T-cell (primary cell): ENCODE data around the gene DLG4. TPM values are rescaled to one million over a fixed set of nuclear protein-coding genes. Genes with fewer than 3 reads are reported as not detected.

Experiments
- ATAC-seq, 4 experiments: fragments of 200-7000 bp in 3 of 4; fragments of 150-1000 bp in 1 of 4; cut with Tn5 transposase; replicated peaks in 1 of 4; 1 replicate in 3 of 4; 2 replicates in 1 of 4; pipeline ENCODE4 v1.10.0; 2021; ENCODE audit warnings: moderate library complexity in 3 of 4, mild to moderate bottlenecking in 2 of 4, moderate number of reproducible peaks in 1 of 4
- CTCF ChIA-PET, 2 donors: fragments of 300-600 bp; sonication (Branson Sonifier 250); formaldehyde crosslinking; loops; one replicate each; lab custom pipeline; 2022; ENCODE audit warnings: antibody characterized with exemption in 2 of 2; lab: Charles Lee
- POLR2A ChIA-PET, 2 donors: fragments of 300-600 bp; sonication (Branson Sonifier 250); formaldehyde crosslinking; loops; one replicate each; lab custom pipeline; 2022; ENCODE audit warnings: antibody characterized with exemption in 2 of 2; lab: Charles Lee
- DNase-seq, 35 experiments: peaks; one replicate each; pipeline versions ENCODE4 v3.0.0 to v3.0.0-alpha.2; 2013 to 2023
- H3K27ac ChIP-seq: one replicate; pipeline ENCODE4 v1.5.1; 2013; ENCODE audit warnings: low read length
- H3K27me3 ChIP-seq, 2 experiments: replicated peaks in 1 of 2; 1 replicate in 1 of 2; 2 replicates in 1 of 2; pipeline versions ENCODE4 v1.6.1 to v1.7.0; 2013; ENCODE audit warnings: low read length in 1 of 2, mixed read lengths in 1 of 2; ENCODE audit not compliant: control insufficient read depth in 2 of 2, insufficient read depth in 2 of 2; ENCODE audit errors: extremely low read depth in 1 of 2
- H3K36me3 ChIP-seq, 2 donors: 1 replicate in 1 of 2; 2 replicates in 1 of 2; pipeline versions ENCODE4 v1.6.1 to v1.7.0; 2013; ENCODE audit warnings: low read length in 1 of 2; ENCODE audit not compliant: control insufficient read depth in 2 of 2, insufficient read depth in 1 of 2; ENCODE audit errors: extremely low read depth in 1 of 2
- H3K4me1 ChIP-seq, 2 experiments: 1 replicate in 1 of 2; 2 replicates in 1 of 2; pipeline versions ENCODE4 v1.6.1 to v1.7.0; 2013; ENCODE audit warnings: low read length in 2 of 2, mixed read lengths in 1 of 2; ENCODE audit not compliant: insufficient read depth in 2 of 2, control insufficient read depth in 1 of 2; ENCODE audit errors: extremely low read depth in 1 of 2
- H3K4me3 ChIP-seq, 2 donors: 1 replicate in 1 of 2; 2 replicates in 1 of 2; pipeline versions ENCODE4 v1.5.1 to v1.7.0; 2013; ENCODE audit warnings: mild to moderate bottlenecking in 2 of 2, low read length in 1 of 2, moderate library complexity in 1 of 2; ENCODE audit not compliant: control insufficient read depth in 1 of 2; ENCODE audit errors: extremely low read depth in 1 of 2
- H3K9me3 ChIP-seq: 2 replicates; pipeline ENCODE4 v1.7.0; 2013
- H3K27ac Mint-ChIP-seq, 2 donors: one replicate each; pipeline ENCODE4 v1.8.0; 2020 to 2021; ENCODE audit warnings: mild to moderate bottlenecking in 2 of 2, mixed read lengths in 2 of 2
- H3K27me3 Mint-ChIP-seq, 2 donors: one replicate each; pipeline ENCODE4 v1.8.0; 2021 to 2022; ENCODE audit warnings: mixed read lengths in 2 of 2
- H3K36me3 Mint-ChIP-seq: one replicate; pipeline ENCODE4 v1.8.0; 2021; ENCODE audit warnings: mixed read lengths
- H3K4me1 Mint-ChIP-seq, 3 donors: one replicate each; pipeline ENCODE4 v1.8.0; 2020 to 2022; ENCODE audit warnings: mixed read lengths in 3 of 3, mild to moderate bottlenecking in 1 of 3
- H3K4me3 Mint-ChIP-seq, 3 donors: one replicate each; pipeline ENCODE4 v1.8.0; 2020 to 2022; ENCODE audit warnings: mild to moderate bottlenecking in 3 of 3, mixed read lengths in 3 of 3, moderate library complexity in 3 of 3
- H3K9me3 Mint-ChIP-seq, 3 donors: one replicate each; pipeline ENCODE4 v1.8.0; 2020 to 2022; ENCODE audit warnings: mixed read lengths in 3 of 3
- WGBS: methylation state at CpG from one replicate; pipeline ENCODE4 v1.1.5; 2013; ENCODE audit warnings: missing lambda C conversion rate; ENCODE audit not compliant: insufficient coverage; 5-methylcytosine and 5-hydroxymethylcytosine counted together
- total RNA-seq, 35 experiments: library from RNA in 6 of 35; stranded (reverse) in 6 of 35; fragments of 120-200 nt in 1 of 35; gene quantifications; one replicate each; pipeline versions ENCODE4 v1.2.1 to v1.2.4 and lab custom pipeline; 2013 to 2026

The DLG4 gene
- total RNA-seq, 5 donors from 2014 or later (not counting 1 experiment from before 2014, with no cell fraction given), result 8.1 to 13.6 (median 9.3) TPM

DNA sequence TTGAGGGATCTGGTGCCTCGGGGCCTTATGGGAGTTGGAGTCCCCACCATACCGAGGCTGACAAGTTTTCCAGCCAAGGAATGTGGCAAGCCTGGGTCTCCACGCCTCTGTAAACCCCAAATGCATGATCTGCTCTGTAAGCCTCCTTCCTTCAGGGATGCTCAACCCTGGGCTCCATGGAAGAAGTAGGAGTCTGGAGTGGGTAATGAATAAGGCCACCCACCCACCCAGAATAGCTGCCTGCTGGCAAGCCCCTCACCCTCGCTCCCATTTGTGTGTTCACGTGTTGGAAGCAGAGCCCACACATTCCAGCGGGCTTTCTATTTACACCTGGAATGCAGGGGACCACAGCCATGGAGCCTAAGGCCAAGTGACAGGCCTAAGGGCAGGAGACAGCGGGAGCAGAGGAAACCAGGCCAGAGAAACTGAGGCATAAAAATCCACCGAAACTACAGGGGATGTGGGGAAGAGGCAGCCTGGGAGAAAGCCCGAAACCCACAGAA, 4.4 kb downstream of the DLG4 start:
- CTCF ChIA-PET, result no interaction called here
- peaks cover 36 to 65% of the 10 kb centered on the region in 2 experiments for H3K4me1 ChIP-seq
- H3K36me3 Mint-ChIP-seq, result no peaks in the 10 kb centered on the region
- H3K4me3 Mint-ChIP-seq, result peak overlapping the region; percentile 86 to 92 (median 88)
- POLR2A ChIA-PET, result interaction anchor here in 1 of 2 donors (0.7 kb wide), 2 partner anchors 26 to 27 kb away, joined by 3 to 4 read pairs; partner anchors contain the start of gene GABARAP
- H3K9me3 ChIP-seq, result no peaks in the 10 kb centered on the region
- no peaks in the 10 kb centered on the region for H3K27me3 ChIP-seq
- peak overlapping the region; percentile 96 for H3K27ac ChIP-seq
- H3K9me3 Mint-ChIP-seq, result no peaks in the 10 kb centered on the region
- H3K27me3 Mint-ChIP-seq, result peaks cover 0 to 5% of the 10 kb centered on the region in 2 donors
- ATAC-seq (no peak), DNase-seq (no peak)
- 50% methylated on average over 3 of the region's 9 CpGs for whole genome bisulfite sequencing
- peak overlapping the region; percentile 95 to 99 for H3K27ac Mint-ChIP-seq
- peaks cover 62 to 70% (median 67%) of the 10 kb centered on the region in 3 donors for H3K4me1 Mint-ChIP-seq
- peak overlapping the region; percentile 61 to 69 for H3K4me3 ChIP-seq
- H3K36me3 ChIP-seq, result no peaks in the 10 kb centered on the region

GRCh38 chr17:7214300-7215135, 5.1 kb downstream of the DLG4 start:
- Histone ChIP-seq H3K4me1 (peaks cover 36 to 61% of the 10 kb centered on the region in 2 experiments), H3K27me3 (no peaks in the 10 kb centered on the region), H3K9me3 (no peaks in the 10 kb centered on the region), H3K27ac (peak overlapping the region; percentile 96), H3K4me3 (peak overlapping the region; percentile 61 to 69), H3K36me3 (no peaks in the 10 kb centered on the region)
- ChIA-PET CTCF (interaction anchor here (0.6 to 1.2 kb wide), 6 partner anchors 9 to 1191 kb away, joined by 3 to 5 read pairs (median 4); partner anchors contain the start of genes GABARAP (in 1 of the 2) and PHF23 (in 1 of the 2)), POLR2A (interaction anchor here in 1 of 2 donors (0.7 kb wide), 1 partner anchor 27 kb away, joined by 4 read pairs; no protein-coding TSS in a partner anchor)
- peak; percentile 89 to 100 (median 96) for DNase-seq
- H3K27ac Mint-ChIP-seq, result peak overlapping the region; percentile 95 to 99
- 0% methylated on average over 26 of the region's 45 CpGs for WGBS
- H3K4me3 Mint-ChIP-seq, result peak overlapping the region; percentile 86 to 92 (median 88)
- H3K27me3 Mint-ChIP-seq, result peaks cover 0 to 5% of the 10 kb centered on the region in 2 donors
- ATAC-seq, result peak; percentile 78 to 81 (median 80)
- H3K36me3 Mint-ChIP-seq, result no peaks in the 10 kb centered on the region
- peaks cover 62 to 67% (median 64%) of the 10 kb centered on the region in 3 donors for H3K4me1 Mint-ChIP-seq
- H3K9me3 Mint-ChIP-seq, result no peaks in the 10 kb centered on the region

GRCh38 chr17:7213895-7214299, 5.7 kb downstream of the DLG4 start:
- Mint-ChIP-seq H3K36me3 (no peaks in the 10 kb centered on the region), H3K4me3 (peak overlapping the region; percentile 86 to 92 (median 88)), H3K9me3 (no peaks in the 10 kb centered on the region), H3K27ac (peak overlapping the region; percentile 95 to 99), H3K27me3 (peaks cover 0 to 5% of the 10 kb centered on the region in 2 donors), H3K4me1 (peaks cover 56 to 61% (median 58%) of the 10 kb centered on the region in 3 donors)
- DNase-seq (peak in 27 of 35 experiments; percentile 49 to 91 (median 65)), ATAC-seq (peak in 2 of 4 experiments; percentile 0 to 29)
- Histone ChIP-seq H3K9me3 (no peaks in the 10 kb centered on the region), H3K4me1 (peaks cover 30 to 55% of the 10 kb centered on the region in 2 experiments), H3K27me3 (no peaks in the 10 kb centered on the region), H3K4me3 (peak overlapping the region; percentile 61 to 62), H3K27ac (peak overlapping the region; percentile 96), H3K36me3 (no peaks in the 10 kb centered on the region)
- POLR2A ChIA-PET, result no interaction called here
- CTCF ChIA-PET, result interaction anchor here (0.6 to 1.2 kb wide), 5 partner anchors 10 to 1192 kb away, joined by 3 to 5 read pairs (median 3); partner anchors contain the start of genes GABARAP (in 1 of the 2) and PHF23 (in 1 of the 2)
- 0% methylated on average over 8 of the region's 15 CpGs for WGBS

DNA sequence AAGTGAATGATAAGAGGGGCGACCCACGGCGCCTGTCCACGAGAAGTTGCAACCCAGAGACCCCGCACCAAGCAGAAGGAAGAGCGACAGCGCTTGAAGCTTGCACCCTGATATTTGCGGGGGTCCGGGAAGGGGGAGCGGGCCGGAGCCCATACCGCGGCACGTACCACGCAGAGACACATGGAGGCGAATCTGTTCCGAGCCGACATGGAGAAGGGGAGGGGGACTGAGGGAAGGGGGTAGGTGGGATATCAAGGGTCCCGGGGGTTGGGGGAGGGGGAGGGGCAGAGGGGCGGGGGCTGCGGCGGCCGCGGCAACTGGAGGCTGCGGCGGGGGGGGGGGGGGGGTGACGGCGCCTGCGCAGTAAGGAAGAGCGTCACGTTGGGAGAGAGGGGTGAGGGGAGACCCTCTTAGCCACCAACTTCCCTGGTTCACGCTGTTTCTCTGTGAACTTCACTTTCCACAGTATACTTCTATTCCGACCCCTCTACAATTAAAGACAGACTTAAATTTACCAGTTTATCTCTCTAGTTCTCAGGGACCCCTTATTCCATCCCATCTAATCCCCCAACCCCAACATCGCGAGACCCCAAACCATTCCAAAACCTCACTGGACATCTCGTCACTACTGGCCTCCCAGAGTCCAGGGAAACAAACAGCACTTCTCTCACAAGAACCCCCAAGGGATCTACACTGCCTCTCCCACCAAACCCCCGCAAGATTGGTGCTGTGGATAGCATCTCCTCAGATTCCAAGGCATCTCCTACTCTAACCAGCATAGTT, 8.0 kb downstream of the DLG4 start:
- WGBS, result 57% methylated on average over 12 of the region's 37 CpGs
- Mint-ChIP-seq H3K9me3 (no peaks in the 10 kb centered on the region), H3K36me3 (no peaks in the 10 kb centered on the region), H3K4me3 (peak overlapping the region in 1 of 3 donors; percentile 1), H3K27ac (peak overlapping the region in 1 of 2 donors; percentile 41), H3K27me3 (peaks cover 0 to 5% of the 10 kb centered on the region in 2 donors), H3K4me1 (peaks cover 41 to 48% (median 45%) of the 10 kb centered on the region in 3 donors)
- ChIA-PET CTCF (no interaction called here), POLR2A (no interaction called here)
- no peaks in the 10 kb centered on the region for H3K9me3 ChIP-seq
- no peak for DNase-seq
- no peak for ATAC-seq
- no peak overlapping the region for H3K4me3 ChIP-seq
- peaks cover 17 to 36% of the 10 kb centered on the region in 2 experiments for H3K4me1 ChIP-seq
- H3K27me3 ChIP-seq, result peaks cover 0 to 2% of the 10 kb centered on the region in 2 experiments
- H3K27ac ChIP-seq, result no peak overlapping the region
- no peaks in the 10 kb centered on the region for H3K36me3 ChIP-seq

- Histone ChIP-seq H3K36me3 (no peaks in the 10 kb centered on the region), H3K27me3 (peaks cover 0 to 2% of the 10 kb centered on the region in 2 experiments), H3K9me3 (no peaks in the 10 kb centered on the region), H3K27ac (no peak overlapping the region), H3K4me3 (no peak overlapping the region), H3K4me1 (peaks cover 8 to 35% of the 10 kb centered on the region in 2 experiments)
- Mint-ChIP-seq H3K36me3 (no peaks in the 10 kb centered on the region), H3K4me3 (no peak overlapping the region), H3K27ac (no peak overlapping the region), H3K9me3 (no peaks in the 10 kb centered on the region), H3K4me1 (peaks cover 38 to 48% (median 45%) of the 10 kb centered on the region in 3 donors), H3K27me3 (peaks cover 0 to 5% of the 10 kb centered on the region in 2 donors)
- CTCF ChIA-PET, result no interaction called here
- no peak for ATAC-seq
- POLR2A ChIA-PET, result no interaction called here
- 93% methylated on average over 6 of the region's 9 CpGs for WGBS
- DNase-seq, result no peak
These were observed 10.7 kb downstream of the DLG4 start for GRCh38 chr17:7208754-7209460.
